Hematopoietic multipotent progenitor cell treated with erythropoietin and hydrocortisone succinate and interleukin-3 and kit ligand, for 15 days (in vitro differentiated cells): ENCODE results near the gene KCNK2.
"Not testable (repeated sequence)": the region's sequence is repeated elsewhere in the genome, so short reads cannot be mapped to it uniquely, and the experiment has no call there.

Source experiments
- DNase-seq: peaks from one replicate; pipeline ENCODE4 v3.0.0-alpha.2; 2015; ENCODE audit warnings: low spot score

The KCNK2 gene

DNA sequence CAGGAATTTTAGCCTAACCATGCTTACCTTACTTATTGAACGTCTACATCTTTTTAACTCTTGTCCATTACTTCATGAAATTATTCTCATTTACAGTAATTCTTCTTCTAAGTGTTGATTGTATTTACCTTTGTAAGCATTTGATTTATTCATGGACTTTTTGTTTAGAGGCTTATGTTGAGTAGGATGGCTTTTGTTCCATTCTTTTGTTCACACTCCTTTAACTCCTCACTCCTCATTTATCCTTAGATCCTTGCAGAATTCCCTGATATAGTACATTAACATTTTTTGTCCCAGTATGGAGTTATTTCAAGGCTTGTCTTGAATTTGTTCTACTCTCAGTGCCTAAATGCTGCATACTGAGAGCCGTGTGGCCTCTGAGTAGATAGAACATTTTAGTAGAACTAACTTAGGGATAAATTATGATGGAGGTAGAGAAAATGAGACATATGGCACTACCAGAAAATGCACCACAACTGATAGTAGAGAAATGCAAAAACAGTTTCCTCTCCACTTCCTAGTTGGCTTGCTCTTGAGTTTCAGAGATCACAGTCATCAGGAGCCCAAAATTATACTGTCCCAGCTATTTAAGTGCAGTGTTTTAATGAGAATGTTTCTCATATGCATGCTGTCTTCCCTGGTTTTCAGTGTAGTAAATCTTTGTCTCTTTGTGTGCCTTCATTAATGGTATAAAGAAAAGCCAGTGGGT is 69.5 kb downstream of the KCNK2 start:
- DNase-seq: no peak

DNA sequence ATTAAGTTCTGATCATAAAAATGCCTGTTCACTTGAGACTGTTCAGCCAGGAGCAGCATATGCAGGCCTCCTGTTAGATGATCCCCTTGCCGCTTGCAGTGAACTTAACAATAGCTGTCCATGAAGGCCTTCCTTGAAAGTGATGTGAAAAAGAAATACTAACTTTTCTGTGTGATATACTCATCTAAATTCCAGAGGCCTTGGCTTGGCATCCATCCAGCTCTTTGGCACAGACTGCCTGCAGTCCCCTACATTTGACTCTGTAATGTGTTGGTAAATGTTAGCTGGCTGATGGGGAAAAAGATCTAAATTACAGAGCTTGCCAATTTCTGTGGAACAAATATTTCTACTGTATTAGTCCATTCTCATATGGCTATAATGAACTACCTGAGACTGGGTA is 73.7 kb downstream of the KCNK2 start:
- no peak for DNase-seq

DNA sequence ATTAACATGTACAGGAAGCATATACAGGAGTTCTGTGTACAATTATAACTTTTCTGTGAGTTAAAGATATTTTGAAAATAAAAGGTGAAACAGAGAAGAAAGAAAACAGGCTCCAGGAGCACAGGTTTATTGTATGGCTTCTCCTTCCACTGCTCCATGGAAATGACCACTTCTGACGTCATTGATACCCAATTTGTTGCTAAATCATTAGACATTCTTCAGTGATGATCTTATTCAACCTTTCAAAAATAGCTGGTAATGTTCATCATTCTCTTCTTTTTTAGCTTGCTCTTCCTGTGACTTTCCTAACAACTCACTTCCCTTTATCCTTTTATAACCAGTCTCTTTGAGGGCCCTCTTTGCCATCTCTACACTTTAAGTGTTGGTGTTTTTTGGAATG is 77.8 kb downstream of the KCNK2 start:
- DNase-seq: no peak

DNA sequence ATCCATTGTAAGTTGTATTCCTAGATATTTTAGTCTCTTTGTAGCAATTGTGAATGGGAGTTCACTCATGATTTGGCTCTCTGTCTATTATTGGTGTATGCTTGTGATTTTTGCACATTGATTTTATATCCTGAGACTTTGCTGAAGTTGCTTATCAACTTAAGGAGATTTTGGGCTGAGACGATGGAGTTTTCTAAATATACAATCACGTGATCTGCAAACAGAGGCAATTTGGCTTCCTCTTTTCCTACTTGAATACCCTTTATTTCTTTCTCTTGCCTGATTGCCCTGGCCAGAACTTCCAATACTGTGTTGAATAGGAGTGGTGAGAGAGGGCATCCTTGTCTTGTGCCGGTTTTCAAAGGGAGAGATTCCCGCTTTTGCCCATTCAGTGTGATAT is 80.6 kb downstream of the KCNK2 start:
- DNase-seq: not testable (repeated sequence)

DNA sequence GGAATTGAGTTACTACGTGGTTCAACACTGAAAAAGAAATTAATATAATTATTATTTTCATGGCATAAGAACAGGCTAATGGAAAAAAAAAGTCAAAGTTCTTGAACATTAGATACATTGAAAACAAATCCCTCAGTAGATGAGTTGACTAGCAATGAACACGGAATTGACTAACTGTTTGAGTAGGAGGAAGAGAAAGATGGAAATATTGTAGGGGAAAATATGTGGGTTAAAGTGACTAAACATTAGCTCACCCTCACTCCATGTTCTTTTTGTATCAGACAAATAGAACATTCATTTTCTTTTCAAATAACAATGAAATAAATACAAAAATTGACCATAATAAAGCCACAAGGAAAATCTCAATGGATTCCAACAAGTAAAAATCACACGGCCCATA is 84.3 kb downstream of the KCNK2 start:
- DNase-seq: no peak

DNA sequence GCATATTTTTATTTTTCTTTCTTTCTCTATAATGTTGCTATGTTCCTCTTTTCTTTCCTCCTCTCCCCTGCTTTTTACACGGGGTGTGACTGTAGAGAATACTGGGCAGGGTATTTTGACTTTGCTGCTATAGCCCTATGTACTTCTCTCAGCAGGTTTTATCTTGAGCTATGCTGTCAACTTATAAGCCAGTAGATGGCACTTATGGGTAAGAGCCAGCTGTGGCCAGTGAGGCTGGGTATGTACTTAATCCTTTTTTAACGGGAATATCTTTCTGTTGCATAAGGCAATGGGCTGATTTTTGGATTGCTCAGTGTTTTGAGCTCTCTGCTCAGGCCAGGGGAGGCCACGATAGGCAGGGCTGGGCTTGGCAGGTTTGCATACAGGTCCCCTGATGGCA is 99.0 kb downstream of the KCNK2 start:
- no peak for DNase-seq

DNA sequence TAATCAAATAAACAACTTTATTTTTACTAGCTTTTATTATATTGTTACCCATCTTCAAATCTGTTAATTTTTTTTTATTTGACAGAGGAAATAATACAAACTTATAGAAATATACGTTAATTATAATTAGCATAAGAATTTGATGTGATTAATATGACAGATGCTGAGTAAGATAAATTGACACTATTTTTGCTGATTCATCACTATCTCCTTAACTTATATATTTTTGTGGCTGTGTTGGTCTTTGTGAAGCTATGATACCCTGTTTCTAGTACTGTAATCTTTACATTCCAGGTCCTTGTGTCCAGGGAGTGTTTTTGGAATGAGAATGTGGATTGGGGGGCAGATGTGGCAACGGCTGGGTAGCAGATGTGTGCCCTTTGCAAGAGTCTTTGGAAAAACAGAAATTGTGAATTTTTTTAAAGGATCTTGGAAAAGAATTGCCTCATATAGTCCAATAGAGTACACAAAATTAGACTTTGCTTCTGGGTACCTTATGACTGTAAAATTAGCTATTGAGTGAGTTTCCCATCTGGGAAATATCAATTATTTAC is 102.6 kb downstream of the KCNK2 start:
- no peak for DNase-seq

DNA sequence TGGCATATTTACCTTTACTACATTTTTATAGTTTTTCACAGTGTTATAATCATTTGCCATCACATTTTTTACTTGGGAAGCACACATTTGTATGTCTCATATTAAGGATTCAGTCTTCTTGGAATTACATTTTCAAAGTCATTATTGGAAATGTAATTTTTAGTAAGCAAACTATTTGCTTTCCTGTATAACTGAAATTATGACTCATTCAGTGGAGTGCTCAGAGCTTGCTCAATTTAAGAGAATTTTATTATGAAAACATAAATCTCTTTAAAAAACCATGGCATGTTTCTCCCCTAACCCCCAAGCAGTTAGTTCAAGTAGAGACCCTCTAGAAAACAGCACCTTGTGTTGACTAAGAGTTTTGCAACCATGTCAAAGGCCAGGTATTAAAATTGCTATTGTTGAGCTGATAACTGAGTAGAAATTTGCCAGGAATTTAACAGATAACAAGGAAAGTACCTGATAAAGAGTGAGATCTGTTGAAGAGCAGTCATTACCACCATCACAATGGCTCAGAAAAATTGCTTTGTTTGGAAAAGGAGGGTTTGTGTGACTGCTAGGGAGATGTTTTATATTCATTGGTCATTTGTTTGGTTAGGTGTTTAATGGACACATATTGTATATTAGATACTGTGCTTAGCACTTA is 105.9 kb downstream of the KCNK2 start:
- DNase-seq: no peak

DNA sequence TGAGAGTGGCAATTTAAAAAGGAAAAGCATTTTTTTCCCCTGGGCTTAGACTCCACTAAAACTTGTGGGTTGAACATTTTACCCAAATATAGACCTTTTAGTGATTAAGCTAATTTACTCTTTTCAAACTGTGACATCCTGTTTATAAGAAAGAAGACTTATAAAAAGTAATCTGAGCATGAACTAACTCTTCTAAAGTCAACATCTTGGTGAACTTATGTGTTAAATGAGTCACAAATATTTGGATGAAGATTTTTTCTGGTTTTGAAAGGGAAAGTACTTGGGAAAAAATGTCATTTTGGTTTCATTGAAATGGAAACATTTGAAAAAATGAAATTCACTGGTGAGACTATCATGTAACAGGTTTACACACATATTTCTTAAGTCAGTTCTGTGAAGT is 109.8 kb downstream of the KCNK2 start:
- no peak for DNase-seq

DNA sequence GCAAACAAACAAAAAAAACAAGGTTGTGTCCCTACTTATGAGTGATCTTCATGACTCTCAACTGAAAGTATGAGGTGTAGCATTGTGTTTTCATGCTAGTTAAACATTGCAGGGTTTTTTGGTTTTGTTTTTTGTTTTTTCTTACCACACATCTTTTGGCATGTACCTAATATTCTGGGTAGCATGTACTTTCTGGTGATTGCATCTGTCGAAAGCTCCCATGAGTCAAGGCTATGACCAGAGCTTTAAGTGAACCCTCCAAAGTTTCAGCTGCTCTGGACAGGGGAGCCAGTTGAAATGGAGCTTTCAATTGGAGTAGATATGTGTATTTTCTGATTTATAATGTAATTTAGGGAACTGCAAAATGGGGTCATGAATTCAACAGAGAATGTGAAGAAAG is 115.5 kb downstream of the KCNK2 start:
- DNase-seq: no peak

DNA sequence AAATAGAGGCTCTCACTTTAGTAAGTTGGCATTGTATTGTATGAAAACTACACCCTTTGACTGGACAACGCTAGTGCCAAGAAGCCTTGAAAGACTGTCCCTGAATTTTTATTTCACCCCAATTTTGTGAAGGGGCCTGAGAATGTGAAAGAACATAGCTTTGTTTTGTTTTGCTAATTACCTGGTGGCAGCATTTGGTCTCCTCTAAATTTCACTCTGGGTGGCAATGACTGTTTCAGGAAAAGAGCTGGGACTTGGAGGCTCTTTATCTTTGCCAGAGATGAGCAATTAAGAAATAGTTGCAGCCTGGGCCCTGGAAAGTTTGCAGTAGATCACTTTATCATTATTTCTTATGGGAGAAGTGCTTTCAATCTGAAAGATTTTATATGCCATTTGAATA is 117.6 kb downstream of the KCNK2 start:
- DNase-seq: no peak

DNA sequence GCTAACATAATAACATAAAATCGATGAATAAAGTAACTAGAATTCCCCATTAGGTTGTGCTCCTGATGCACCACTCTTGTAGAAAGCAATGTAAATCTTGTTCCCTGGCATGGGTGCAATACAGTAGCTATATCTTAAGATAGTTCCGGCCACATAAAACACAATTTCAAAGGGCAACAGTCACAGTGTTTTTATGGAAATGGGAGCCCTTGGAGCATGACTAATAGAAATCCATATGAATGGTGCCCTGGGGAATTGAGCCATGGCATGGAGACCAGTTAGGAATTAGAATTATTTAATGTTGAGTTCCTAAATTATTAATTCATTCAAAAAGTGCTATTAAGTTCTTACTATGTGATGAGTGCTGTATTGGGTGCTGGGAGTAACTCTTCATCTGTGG is 118.7 kb downstream of the KCNK2 start:
- DNase-seq: no peak

DNA sequence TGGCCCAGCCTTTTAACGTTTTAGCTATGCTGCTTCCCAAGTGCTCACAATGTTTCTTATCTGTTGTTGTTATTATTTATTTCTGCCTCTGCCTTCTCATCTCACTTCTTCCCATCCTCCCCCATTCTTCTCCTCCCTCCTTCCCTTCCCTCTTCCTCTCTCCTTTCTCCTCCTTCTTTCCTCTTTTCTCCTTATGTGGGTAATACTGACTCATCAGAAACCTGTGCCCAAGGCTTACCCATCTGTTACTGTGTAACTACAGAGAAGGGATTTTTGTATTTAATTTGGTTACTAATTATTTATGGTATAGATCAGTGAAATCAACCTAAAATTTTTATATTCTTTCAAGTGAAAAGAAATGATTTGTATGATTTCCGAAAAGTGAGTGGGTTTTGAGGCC is 120.3 kb downstream of the KCNK2 start:
- no peak for DNase-seq

DNA sequence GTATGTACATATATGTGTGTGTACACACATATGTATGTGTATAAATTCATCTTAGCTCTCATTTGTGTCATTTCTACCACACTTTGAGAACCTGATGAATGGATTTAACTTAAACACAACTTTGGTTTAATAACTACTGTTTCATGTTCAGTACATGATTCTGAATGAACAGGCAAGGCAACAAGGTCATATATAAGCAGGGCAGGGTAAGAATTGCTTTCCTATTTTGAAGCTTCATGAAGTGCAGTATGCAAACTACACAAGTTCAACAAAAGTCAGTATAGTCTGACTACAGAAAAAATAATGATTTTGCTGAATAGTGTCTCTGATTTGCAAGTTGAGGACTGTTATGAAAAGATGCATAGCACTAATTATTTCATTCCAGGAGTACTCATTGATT is 127.6 kb downstream of the KCNK2 start:
- DNase-seq: no peak

DNA sequence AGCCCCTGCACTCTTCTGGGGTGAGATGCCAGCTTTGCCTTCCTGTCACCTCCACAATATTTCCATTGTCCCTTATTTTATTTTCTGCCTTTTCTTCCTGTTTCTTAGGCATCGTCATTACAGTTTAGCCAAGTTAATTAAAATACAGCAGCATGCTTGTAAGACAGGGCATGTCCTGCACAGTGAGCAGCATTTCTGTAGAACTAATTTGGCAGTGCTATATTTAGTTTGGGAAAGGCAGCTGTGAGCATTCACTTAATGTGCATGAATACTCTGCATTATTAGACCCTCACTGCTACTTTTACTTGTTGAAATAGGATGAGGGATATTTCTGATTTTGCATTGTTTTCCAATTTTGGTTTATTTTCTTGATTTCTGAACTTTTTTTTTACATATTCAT is 133.3 kb downstream of the KCNK2 start:
- no peak for DNase-seq

DNA sequence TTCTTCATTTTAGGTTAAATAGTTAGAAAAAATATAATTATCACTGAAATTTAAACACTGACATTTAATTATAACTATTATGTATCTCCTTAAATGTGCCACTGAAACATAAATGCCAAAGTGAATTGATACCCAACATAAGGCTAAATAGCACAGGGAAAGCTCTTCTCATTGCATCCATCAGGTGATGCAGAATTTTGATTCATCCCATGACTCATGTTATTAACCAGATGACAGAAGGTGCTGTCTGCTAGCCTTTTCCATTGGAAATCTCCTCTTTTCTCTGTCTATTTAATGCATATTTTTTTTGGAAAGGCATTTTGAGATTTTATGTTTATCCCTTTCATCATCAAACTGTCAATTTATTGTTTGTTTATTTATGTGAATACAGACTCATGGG is 136.8 kb downstream of the KCNK2 start:
- DNase-seq: no peak

DNA sequence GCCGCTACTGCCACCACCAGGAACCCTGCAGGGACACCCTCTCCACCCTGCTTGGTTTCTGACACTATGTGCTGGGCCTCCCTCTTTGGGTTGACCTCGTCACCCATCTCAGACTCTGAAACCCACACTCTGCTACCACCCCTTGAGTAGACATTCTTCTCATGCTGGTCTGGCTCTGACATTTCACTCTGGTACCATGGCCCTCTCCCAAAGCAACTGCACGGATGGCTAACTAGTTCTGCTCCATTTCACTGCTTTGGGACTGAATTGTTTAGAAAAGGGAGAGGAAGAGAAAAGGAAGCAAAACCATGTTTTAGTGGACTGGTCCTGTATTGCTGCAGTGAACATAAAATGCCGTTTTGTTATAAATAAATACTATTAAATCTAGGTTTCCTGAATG is 137.8 kb downstream of the KCNK2 start:
- DNase-seq: no peak

DNA sequence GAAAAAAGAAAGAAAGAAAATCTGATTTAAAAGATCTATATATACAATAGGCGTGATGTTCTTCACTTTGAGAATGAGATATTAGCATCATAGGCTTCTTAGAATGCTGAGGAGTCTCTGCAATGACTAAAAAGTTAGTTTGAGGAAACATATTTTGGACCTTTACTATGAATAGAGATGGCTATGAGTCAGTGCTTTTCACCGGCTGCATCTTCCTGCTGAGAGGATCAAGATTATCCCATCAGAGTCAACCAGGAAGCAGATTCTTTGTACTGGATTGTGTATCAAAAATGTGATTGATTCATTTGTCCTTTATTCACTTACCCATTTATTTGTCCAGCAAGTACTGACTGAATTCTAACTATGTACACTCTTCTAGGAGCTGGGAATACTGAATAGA is 144.2 kb downstream of the KCNK2 start:
- no peak for DNase-seq

DNA sequence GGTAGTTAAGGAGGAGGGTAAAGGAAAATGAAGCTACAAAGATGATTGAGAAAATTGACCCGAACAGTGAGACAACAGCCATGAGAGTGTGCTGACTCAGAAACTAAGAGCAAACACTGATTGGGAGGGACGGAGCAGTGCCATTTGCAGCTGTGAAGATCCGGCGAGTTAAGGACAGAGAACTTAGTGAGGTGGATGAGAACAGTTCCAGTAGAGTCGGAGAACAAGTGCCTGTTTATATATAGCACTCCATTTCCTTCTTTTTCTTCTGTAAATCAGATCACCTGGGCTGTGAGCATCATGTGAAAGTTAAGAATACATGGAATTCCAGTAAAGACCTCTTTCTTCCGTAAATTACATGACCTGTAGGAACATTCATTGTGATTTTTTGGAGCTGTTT is 145.7 kb downstream of the KCNK2 start:
- DNase-seq: no peak

DNA sequence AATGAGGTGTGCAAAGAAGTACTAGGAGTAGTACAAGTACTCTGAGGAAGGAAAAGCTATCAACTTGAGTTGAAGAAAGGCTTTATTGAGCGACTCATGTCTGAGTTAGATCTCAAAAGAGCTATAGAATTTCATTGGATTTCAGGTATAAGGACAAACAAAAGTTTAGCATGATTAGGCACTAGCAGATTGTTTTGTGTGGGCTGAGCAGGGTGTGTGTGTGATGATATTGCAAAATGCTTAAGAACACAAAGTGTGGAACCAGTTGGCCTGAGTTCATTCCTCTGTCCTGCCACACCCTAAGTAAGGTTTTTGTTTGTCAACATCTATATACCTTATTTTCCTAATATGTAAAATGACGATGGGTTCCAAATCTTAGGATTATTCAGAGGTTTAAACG is 158.9 kb downstream of the KCNK2 start:
- DNase-seq: no peak

DNA sequence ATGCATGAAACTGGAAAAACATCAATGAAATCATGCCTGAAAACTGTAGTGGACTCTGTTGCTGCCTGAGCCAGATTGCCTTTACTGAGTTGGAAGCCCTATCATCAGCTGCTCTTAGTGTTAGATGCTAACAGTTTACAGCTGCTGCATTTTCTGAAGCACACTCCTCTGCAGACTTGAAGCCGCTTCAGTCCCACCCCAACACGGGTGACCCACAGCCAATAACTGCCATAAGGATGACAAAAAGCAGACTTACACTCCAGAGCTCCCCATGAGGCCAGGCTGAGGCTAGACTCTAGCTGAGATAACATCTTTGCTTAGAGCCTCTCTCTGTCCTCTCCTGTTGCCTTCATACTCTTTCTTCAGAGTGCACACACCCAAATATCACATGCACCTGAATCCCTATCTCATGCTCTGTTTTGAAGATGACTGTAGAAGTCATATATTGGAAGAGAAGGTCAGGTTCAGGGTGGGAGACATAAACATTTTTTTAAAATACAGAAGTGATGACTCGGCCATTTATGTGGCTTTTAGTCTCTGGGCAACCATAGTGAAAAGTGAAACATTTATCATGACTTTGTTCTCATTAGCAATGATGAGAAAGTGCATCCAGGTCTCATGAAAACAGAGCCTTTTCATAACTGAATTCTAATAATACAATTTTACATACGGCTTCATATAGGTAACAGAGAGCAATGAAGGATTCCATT is 161.0 kb downstream of the KCNK2 start:
- no peak for DNase-seq

DNA sequence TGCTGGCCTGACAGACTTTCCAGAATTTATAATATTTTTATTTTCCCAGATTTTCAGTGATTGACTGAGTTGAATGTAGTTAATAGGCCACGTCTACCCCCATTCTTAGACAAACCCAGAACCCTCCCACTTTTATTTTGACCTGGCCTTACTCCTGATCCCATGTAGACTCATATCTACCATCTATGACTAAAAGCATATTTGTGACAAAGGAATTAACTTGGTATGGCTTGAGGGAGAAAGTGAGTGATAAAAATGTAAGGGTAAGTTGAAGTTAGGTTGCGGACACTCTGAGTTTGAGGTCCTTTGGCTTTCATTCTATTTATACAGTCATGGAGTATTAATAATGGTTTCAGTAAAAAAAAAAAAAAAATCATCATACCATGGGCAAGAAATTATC is 168.4 kb downstream of the KCNK2 start:
- DNase-seq: no peak

DNA sequence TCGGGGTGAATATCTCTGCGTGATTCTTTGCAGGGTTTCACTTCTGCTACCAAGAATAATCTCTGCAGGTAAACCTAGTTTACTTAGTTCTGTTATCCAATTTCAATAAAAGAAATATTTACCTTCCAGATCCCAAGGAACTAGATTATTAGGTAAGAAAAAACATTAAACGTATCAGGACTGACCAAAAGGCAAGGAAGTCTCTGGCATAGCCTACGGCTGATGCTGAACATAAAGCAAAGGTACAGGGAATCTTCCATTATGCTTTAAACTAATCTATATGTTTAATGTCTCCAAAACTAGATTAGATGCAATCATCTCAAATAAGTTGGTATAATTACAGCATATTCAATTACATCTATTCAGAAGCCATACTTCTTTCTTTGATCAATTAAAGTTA is 168.9 kb downstream of the KCNK2 start:
- DNase-seq: no peak
